Measurements from ENCODE around the gene DISP1.
"Not testable (repeated sequence)": the region's sequence is repeated elsewhere in the genome, so short reads cannot be mapped to it uniquely, and the experiment has no call there.

Gene DISP1

DNA sequence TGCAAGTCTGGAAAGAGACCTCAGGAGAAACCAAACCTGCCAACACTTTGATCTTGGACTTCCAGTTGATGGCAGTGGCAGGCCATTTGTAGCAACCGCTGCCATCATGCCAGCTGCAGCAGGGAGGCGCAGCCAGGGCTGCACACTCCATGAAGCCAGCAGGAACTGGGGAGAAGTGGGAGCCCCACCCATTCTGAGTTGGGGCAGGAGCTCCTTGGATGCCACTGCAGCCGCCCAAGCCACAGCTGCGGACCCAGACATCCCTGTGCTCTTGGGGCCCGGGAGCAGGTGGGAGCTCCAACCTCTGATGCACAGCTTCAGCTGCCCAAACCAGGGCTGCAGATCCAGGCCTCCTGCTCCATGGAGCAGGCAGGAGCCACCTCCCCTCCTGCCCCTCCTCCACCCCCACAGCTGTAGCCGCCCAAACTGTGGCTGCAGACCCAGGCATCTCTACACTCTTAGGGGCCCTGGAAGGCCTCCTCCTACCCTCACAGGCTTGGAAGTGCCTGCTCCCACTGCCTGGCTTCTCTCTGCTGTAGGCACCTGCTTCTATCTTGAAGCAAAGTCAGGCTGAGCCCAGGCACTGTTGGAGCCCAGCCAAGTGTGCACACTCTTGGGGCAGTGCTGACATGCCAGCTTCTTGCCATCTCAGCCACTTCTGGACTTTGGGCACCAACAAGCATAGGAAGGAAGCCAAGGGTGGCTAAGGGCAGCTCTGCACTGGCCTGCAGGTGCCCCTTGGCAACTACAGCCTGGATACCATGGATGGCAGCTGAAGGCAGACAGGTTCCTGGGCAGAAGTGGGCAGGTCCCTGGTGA, 20.0 kb upstream of the DISP1 start:
- no peak for DNase-seq

GRCh38 chr1:222798116-222798515, 16.7 kb upstream of the DISP1 start:
- no peak for DNase-seq

DNA sequence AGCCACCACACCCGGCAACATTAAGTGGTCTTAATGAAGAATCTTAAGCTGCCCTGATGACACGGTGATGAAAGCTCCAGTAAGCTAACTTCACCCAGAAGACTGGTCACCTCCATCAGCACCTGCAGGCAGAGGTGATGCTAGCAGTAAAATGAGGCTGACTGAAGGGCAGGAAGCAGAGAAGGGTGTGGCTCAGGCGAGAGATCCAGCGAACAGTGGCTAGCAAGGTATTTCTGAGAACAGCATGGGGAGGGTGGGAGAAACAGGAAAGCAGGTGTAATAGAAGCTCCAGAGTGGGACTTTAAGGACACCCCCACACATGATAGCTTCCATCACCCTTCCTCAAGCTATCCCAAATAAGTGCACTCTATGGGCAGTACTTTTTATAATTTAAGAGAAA, 15.9 kb upstream of the DISP1 start:
- no peak for DNase-seq

DNA sequence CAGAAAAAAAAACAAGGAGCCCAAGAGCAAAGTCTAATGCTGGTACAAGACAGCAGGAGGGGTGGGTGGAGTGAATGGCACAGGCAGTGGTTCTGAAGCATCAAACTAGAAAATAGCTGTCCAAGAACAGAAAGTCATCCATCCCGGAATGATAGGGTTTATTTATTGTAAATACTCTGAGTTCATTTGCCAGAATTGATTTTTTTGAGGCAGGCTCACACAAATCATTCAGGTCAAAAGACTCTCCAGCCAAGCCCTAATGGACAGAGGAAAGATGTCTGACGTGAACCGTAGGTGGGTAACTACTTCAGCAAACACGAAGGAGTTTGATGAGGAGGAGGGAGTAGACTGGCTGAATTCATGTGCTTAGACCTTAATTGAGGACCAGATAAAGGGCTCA, 13.8 kb upstream of the DISP1 start:
- no peak for DNase-seq

GRCh38 chr1:222811671-222812070, 3.2 kb upstream of the DISP1 start:
- DNase-seq = no peak

GRCh38 chr1:222813866-222814535, 838 bp upstream of the DISP1 start:
- DNase-seq = no peak

DNA sequence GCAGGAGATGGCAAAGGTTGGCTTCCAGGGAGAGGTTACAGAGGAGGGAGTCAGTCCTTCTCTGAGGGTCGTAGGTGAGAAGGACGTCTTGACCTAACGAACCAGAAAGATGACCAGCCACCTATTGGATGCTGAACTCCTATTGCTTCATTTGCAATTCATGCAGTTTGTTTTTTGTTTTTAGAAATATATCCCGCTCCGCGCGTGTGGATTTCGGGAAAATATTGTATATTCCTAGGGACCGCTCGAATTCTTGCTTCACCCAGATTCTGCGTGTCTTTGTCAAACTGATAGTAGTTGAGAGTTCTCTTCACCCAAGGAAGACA, 564 bp downstream of the DISP1 start:
- DNase-seq = no peak

DNA sequence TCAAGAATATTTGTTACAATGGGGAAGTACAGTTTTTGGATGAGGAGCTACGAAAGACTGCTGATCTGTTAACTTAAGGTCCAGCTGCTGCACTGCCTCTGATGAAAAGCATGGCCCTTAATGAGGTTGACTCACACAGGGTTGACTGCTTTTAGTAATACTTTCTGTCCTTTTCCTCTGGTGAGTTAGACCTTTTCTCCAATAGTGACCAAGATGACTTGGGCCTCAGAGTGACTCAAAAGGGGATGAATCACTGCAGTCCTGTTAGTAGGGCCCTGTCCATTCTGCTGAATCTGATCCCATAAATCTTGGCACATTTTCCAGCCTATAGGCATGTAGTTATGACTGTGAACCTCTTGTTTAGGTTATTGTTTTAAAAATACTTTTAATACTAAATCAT, 2.7 kb downstream of the DISP1 start:
- no peak for DNase-seq

GRCh38 chr1:222818171-222818570, 3.3 kb downstream of the DISP1 start:
- DNase-seq = no peak

DNA sequence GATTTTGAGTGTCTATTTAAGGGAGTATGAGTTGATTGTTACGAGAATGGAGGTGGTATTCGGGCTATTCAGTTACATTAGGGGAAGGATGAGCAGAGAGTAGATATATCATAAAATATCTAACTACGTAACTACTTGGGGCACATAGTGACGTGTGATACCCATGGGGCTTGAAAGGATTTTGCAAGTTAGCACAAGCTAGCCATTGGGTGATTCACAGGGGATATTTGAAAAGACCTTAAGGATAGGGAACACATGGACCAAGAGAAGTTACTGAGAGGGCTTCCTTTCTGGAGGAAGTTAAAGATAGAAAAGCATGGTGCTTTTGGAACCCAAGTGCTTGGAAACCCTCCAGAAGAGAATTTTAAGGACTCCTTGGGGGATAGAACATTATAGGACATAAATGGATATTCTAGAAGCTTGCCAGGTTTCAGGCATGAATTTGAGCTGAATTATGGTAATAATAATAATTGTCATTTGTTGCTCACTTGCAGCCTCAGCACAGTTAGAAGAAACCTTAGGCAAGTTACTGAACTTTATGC, 5.4 kb downstream of the DISP1 start:
- DNase-seq = no peak

GRCh38 chr1:222821239-222821638, 6.4 kb downstream of the DISP1 start:
- no peak for DNase-seq

DNA sequence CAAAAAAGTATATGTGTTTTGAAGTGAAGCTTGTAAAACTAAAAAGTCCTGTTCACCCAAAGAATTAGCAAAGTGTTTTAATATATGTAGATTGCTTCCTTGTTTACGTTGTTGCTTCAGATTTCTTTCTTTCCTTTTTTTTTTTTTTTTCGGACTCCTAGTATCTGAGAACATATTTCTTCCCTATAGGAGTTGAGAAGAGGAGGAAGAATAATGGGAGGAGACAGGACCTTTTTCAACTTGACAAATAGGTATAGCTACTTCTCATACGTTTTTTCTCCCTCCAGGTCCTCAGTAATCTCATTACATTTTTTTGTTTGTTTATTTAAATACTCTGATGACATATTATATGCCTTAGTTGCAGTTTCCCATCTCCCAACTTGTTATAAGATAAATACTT, 8.9 kb downstream of the DISP1 start:
- no peak for DNase-seq

GRCh38 chr1:222824641-222825040, 9.8 kb downstream of the DISP1 start:
- no peak for DNase-seq

- no peak for DNase-seq
Measured at GRCh38 chr1:222828939-222829338, 14.1 kb downstream of the DISP1 start.

DNA sequence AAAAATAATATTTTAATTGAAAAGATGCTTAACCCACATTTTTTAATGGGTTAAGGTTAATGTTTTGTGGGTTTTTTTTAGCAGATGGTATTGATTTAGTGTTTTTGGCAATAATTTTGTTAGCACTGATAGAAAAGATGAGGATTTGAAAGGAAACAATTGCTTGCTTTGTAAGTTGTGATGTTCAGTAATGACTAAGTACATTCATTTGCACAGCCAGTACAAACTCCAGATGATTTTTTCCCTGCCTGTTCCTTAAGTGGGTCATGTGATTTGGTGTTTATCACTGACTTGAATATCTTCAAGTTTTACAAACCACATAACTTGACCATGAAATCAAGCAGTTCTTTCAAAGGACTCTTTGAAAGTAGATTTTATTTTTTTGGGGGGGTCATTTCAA, 15.0 kb downstream of the DISP1 start:
- no peak for DNase-seq

- no peak for DNase-seq
Measured at GRCh38 chr1:222833356-222833876, 18.6 kb downstream of the DISP1 start.

GRCh38 chr1:222843469-222844410, 28.9 kb downstream of the DISP1 start:
- DNase-seq = no peak

- no peak for DNase-seq
Measured at GRCh38 chr1:222844411-222844779, 29.6 kb downstream of the DISP1 start.

DNA sequence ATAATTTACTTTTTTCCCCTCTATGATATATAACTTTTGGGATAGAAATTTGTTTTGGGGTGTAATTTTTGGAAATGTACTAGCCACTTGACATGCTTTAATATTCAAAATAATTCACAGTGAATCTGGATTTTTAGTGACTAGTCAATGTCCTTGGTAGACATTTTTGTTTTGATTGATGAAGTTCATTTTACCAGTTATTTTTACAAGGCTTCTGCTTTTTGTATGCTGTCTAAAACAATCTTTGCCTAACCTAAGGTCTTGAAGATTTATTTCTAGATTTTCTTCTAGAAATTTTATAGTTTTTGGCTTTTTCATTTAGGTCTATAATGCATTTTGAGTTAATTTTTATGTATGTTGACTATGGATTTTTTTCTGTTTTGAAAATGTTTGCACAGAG, 30.9 kb downstream of the DISP1 start:
- DNase-seq = no peak

- DNase-seq = not testable (repeated sequence)
Measured at GRCh38 chr1:222850550-222850949, 35.7 kb downstream of the DISP1 start.

DNA sequence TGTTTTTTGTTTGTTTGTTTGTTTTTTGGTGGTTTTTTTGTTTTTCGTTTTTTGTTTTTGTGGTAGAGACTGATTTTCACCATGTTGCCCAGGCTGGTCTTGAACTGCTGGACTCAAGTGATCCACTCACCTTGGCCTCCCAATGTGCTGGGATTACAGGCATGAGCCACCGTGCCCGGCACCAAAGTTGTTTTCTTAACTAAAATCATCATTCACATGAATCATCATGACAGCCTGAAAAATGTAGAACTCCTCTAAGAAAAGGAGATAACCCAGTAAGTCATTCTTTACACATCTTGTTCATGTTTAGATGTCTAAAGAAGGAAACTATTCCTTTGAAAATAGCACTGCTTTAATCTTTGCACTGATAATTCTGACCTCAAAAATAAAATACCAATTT, 37.5 kb downstream of the DISP1 start:
- DNase-seq = no peak

GRCh38 chr1:222861062-222861461, 46.2 kb downstream of the DISP1 start:
- DNase-seq = no peak
